HG03520 (cell line): ENCODE data around the gene TEAD1.

Experiments used
- ATAC-seq: cut with Tn5 transposase; IDR thresholded peaks from one replicate; pipeline ENCODE4 v1.9.1; 2021; ENCODE audit warnings: mild to moderate bottlenecking, moderate library complexity; ENCODE audit not compliant: unreplicated experiment

TEAD1 gene

GRCh38 chr11:12685229-12685628 lies 11.0 kb downstream of the TEAD1 start:
- no peak for ATAC-seq

DNA sequence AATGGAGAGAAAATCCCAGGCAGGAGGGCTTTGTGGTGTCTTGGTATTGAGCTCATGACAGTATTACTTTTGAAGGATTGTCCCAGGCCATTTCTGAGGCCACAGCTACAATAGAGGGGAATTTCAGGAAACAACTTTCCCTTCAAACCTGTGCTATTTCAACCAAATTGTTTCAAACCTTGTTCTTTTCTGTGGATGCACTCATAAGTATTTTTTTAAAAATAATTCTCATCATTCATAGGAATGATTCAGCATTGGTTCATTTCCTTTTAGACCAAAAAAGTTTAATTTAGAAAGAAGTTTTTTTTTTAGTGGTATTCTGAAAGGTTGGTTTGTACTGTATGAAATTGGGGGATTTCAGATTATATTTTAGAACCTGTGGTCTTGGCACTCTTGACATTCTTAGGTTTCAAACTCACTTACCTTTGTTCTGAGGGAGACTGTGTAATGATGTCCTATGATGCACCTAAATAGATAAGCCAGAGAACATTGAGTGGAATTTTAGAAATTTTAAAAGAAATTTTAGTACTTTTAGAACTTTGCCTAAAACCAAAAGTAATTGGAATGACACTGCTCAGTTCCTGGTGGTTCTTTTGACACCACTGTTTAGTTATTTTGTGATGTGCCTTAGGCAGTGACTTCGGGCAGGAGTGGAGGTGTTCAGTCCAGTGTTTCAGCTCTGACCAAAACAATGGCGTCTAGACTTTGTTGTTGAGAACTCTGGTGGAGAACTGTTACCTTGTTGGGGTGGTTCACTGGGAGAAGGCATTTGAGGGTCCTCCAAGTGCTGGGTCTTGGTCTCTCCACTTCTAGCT lies 12.2 kb downstream of the TEAD1 start:
- ATAC-seq, result no peak

- no peak for ATAC-seq
Measured at GRCh38 chr11:12687216-12687623, 13.0 kb downstream of the TEAD1 start.

DNA sequence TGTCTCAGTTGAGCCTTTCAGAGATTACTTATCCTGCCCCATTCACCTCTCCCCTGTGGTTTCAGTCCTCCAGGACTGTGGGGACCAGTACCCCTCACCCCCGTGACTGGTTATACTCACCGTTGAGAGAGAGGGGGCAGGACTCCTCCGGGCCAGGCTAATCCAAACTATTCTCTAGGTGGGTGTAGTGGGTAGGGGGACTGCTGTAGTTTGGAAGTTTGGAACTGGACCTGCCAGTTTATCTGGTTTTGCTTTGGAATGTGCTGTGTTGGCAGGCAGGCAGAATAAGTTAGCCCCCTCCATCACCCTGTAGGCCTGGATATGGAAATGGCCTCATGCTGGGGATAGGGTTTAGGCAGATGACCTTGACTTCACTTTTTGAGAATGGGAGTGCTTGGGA lies 13.5 kb downstream of the TEAD1 start:
- ATAC-seq, result no peak

- ATAC-seq, result no peak
Measured at GRCh38 chr11:12689029-12689755, 15.0 kb downstream of the TEAD1 start.

GRCh38 chr11:12690663-12691062 lies 16.4 kb downstream of the TEAD1 start:
- no peak for ATAC-seq

GRCh38 chr11:12691473-12691872 lies 17.3 kb downstream of the TEAD1 start:
- no peak for ATAC-seq

- ATAC-seq, result no peak
Measured at GRCh38 chr11:12692229-12693075, 18.2 kb downstream of the TEAD1 start.

DNA sequence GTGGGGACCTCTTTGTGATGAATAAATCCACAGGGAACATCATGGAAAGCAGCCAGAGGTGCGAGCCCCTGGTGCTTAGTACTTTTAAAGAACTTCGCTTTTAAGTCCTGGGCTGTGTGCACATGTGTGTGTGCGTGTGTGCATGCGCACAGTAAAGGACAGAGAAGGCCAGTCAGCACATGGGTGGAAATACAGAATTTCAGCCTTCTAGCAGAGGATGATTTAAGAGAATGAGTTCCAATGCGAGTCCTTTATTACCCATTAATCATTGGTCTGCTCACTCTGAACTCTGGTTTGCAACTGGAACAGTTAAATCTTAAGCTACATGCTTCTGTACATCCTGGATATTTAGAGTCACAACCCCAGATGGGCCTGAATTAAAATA lies 18.9 kb downstream of the TEAD1 start:
- no peak for ATAC-seq

DNA sequence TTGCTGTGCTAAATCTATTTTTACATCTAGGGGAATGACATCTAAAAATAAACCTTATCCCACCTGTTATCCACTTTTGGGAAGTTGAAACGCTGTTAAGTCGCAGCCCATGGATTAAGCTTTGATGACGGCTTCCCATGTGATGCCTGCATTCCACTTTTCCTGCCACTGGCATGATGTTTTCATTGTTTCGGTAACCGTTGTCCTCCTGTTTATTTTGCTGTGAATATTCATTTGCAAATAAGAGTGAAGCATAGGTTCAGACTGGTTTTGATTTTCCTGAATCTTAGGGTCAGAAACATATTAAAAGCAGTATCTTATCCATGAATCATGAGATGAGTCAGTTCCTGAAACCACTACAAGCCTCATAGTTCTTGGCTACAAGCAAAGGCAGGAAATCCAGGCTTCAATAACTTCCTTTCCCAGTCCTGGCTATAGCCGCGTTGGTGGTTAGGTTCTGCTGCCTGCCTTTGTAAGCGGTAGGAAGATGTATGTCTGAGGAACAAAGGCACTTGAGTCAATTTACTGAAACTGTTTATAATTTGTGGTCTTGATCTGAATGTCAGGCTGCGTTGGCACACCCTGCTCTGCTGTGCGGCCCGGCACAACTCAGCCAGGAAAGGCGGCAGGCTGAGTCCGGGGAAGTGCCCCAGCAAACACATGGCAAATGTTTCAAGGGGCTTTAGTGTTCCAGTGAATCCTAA lies 19.4 kb downstream of the TEAD1 start:
- ATAC-seq, result no peak

DNA sequence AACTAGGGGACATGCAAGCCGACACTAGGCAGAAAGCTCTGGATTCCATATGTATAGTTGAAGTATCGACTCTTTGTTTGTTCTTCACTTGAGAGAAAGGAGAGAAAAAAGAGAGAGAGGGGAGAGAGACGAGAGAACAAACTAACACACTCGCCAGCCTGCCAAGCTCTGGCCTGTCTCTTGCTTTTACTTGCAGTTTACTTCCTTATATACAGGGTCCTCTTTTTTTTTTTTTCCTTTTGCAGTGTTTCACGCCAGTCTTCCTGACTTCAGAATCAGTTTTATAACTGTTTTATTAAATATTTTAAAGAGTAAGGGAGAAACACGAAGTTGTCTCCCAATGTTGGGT lies 19.9 kb downstream of the TEAD1 start:
- no peak for ATAC-seq

GRCh38 chr11:12695221-12695794 lies 21.1 kb downstream of the TEAD1 start:
- no peak for ATAC-seq

DNA sequence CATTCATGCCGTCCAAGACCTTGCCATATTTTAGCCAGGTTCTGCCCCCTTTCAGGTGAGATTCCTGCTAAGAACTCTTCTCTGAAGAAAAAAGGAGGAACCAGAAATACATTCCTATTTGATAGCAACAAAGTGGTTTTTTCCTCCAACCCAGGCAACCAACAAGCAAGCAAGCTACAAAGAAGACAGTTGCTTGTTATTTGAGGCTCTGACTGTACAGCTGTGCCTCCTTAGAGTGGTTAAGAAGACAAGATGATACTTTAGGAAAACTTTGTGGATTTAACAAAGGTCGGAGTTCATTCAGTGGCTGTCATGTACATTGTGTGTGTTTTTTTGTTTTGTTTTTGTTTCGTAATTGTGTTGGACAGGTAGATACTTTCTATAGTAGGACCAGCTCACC lies 21.7 kb downstream of the TEAD1 start:
- no peak for ATAC-seq

DNA sequence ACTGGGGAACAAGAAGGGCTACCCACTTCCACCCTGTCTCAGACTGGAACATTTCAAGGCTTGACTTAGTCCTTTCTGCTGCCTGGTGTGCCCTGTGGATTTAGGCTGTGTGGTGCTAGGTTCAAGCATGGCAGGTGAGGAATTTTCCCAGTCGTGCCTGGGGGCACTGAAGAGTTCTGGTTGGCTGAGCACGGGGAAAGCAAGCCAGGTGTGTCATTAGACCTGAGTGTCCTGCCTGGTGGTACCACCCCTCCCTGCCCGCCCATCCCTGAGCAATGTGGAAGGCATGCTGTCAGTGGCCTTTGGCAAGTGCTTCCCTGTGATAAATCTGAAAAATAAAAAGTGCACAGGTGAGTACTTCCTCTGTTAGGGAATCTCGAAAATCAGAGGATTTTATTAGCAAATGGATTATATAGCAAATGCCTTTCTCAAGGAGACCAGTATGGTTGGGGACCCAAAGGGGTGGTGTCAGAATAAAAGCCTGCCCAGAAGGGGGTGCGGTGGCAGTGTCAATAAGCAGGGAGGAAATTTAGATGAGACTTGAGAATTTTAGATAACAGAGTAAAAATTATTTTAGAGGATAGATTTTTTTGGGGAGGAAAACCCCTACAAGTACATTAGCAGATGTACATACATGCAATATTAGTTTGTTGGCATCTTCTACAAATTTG lies 22.8 kb downstream of the TEAD1 start:
- ATAC-seq, result no peak

DNA sequence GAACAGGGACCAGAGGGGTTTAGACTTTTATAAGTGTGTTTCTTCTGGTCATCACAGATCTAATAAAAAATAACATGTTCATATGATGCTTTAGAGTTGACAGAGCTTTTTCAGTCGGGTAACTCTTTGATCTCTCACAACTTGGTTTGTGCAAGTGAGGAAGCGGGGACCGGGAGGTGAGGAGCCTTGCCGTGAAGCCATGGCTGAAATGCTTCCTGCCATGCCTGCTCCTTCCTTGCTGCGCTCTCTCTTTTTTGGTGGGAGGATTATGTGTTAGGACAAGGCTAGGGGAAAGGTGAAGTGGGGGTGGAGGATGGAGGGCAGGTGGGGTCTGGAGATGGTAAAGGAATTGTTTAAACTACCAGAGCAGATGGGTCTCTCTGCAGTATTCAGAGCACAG lies 23.8 kb downstream of the TEAD1 start:
- ATAC-seq, result no peak

GRCh38 chr11:12701811-12702592 lies 27.8 kb downstream of the TEAD1 start:
- ATAC-seq, result no peak

DNA sequence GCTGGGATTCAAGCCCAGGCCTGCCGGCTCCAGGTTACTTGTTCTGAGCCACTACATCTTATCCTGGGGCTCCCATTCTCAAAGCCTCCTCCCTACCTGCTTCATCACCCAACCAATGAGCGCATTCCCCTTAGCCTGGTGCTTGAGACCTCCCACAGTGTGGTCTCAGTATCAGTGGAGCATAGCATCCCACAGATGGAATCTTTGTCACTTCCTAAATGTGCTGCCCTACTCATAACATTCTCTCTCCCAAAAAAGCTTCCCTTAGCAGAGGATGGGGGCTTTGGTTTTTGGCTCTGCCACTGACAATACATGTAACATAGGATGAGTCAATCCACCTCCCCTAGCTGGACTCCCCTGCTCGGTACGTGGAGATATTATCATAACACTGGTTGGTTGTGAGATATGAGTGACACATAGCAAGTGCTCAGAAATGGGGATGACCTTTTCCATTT lies 28.8 kb downstream of the TEAD1 start:
- ATAC-seq, result no peak

DNA sequence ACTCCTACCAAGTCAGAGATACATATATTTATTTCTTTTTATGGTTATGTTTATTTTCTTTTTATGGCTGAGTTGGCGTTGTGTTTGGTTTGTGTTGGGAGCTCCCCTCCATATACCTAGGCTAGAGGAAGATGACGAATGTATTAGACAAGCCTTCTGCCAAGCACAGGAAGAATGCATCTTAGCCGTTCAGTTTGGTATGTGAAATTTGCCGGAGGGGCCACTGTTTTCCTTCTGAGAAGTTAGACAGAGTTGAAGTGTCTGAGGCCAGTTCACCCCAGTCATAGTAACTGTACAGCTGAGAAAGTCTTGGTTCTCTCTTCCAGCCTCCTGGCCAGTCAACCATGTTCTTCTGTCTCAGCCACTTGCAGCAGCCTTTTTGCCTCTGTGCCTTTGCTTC lies 29.8 kb downstream of the TEAD1 start:
- no peak for ATAC-seq

DNA sequence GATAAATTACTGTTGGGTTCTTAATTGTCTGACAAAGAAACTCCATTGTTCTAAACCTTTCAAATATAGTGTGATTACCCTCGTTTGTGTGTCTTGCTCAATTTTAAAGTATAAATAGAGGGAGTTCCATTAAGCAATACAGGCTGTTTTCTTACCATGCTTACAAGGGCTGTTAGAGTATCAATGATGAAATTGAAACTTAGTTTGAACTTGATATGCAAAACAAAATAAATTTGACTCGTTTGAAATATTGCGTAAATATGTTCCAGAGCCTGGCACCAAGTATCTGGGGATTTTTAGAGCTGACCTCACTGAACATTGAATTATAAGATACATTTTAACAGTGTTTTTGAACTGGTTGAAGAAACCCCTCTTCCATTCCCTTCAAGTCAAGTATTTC lies 31.7 kb downstream of the TEAD1 start:
- no peak for ATAC-seq
